Left ventricle myocardium superior (tissue), 1 donor: ENCODE results near the gene DDX24. TPM values are rescaled to one million over a fixed set of nuclear protein-coding genes. Genes with fewer than 3 reads are reported as not detected.

Experiments used
- ATAC-seq: fragments of 200-7000 bp; cut with Tn5 transposase; one replicate; pipeline ENCODE4 v1.9.1; 2020; ENCODE audit warnings: mild to moderate bottlenecking, moderate library complexity
- DNase-seq: peaks from one replicate; pipeline ENCODE4 v3.0.0-alpha.2; 2020
- intact Hi-C: fragments of 100-400 bp; cut with micrococcal nuclease; formaldehyde crosslinking; loops from one replicate; pipeline ENCODE4 v1.11.0; 2022
- total RNA-seq: library from RNA; stranded (reverse); fragmentation: NEBNext Ultra II Directional; extraction: Animal tissue kit (Norgen Biotek cat#: 25700); gene quantifications from one replicate; pipeline ENCODE4 v1.2.1, GENCODE V29; 2021
- donor health status: DM: no; HTN: yes; CAD: no; lungs with severe emphysema.

Gene DDX24
- total RNA-seq, 1 donor from 2014 or later, result 198 TPM

GRCh38 chr14:94116701-94117100 is 35.7 kb upstream of the DDX24 start:
- no peak for ATAC-seq
- intact Hi-C loops, result no loop called here
- no peak for DNase-seq

- intact Hi-C loops, result no loop called here
- no peak for DNase-seq
- ATAC-seq, result no peak
Observed at GRCh38 chr14:94115631-94116030, 34.6 kb upstream of the DDX24 start.

GRCh38 chr14:94115058-94115591 is 34.1 kb upstream of the DDX24 start:
- DNase-seq, result no peak
- peak; percentile 60 for ATAC-seq
- intact Hi-C loops, result no loop called here

- DNase-seq (no peak), ATAC-seq (no peak)
- intact Hi-C loops, result no loop called here
Observed at GRCh38 chr14:94114589-94115057, 33.6 kb upstream of the DDX24 start.

GRCh38 chr14:94113908-94114588 is 33.0 kb upstream of the DDX24 start:
- no peak for DNase-seq

GRCh38 chr14:94113490-94113889 is 32.5 kb upstream of the DDX24 start:
- intact Hi-C loops, result no loop called here
- DNase-seq (peak; percentile 73), ATAC-seq (peak; percentile 48)

More at GRCh38 chr14:94113908-94114588, 33.0 kb upstream of the DDX24 start:
- intact Hi-C loops, result no loop called here
- no peak for ATAC-seq

GRCh38 chr14:94113073-94113472 is 32.1 kb upstream of the DDX24 start:
- ATAC-seq (no peak), DNase-seq (no peak)
- intact Hi-C loops, result no loop called here

GRCh38 chr14:94112513-94113063 is 31.6 kb upstream of the DDX24 start:
- intact Hi-C loops, result no loop called here
- ATAC-seq (no peak), DNase-seq (no peak)

GRCh38 chr14:94111276-94112095 is 30.5 kb upstream of the DDX24 start:
- ATAC-seq (no peak), DNase-seq (no peak)
- intact Hi-C loops, result no loop called here

- DNase-seq, result peak; percentile 47
- intact Hi-C loops, result no loop called here
- peak; percentile 70 for ATAC-seq
Observed at GRCh38 chr14:94110552-94111181, 29.7 kb upstream of the DDX24 start, which contains the start of gene IFI27. Gene IFI27 (plus strand): TSS chr14:94110736.

GRCh38 chr14:94109915-94110250 is 28.9 kb upstream of the DDX24 start:
- DNase-seq (no peak), ATAC-seq (no peak)
- intact Hi-C loops, result no loop called here

GRCh38 chr14:94104731-94105130 is 23.7 kb upstream of the DDX24 start:
- ATAC-seq, result no peak
- DNase-seq, result no peak
- intact Hi-C loops, result no loop called here

GRCh38 chr14:94103554-94104150 is 22.6 kb upstream of the DDX24 start:
- intact Hi-C loops, result no loop called here
- ATAC-seq, result no peak
- DNase-seq, result no peak

GRCh38 chr14:94102768-94103482 is 21.9 kb upstream of the DDX24 start:
- intact Hi-C loops, result no loop called here
- ATAC-seq, result no peak
- no peak for DNase-seq

GRCh38 chr14:94101748-94102147 is 20.7 kb upstream of the DDX24 start:
- DNase-seq (peak; percentile 47), ATAC-seq (no peak)
- intact Hi-C loops, result no loop called here

GRCh38 chr14:94100847-94101246 is 19.8 kb upstream of the DDX24 start:
- intact Hi-C loops, result no loop called here
- no peak for ATAC-seq
- DNase-seq, result no peak

GRCh38 chr14:94099006-94099405 is 18.0 kb upstream of the DDX24 start:
- ATAC-seq (no peak), DNase-seq (no peak)
- intact Hi-C loops, result no loop called here

GRCh38 chr14:94098326-94098992 is 17.5 kb upstream of the DDX24 start:
- ATAC-seq (peak; percentile 41), DNase-seq (no peak)
- intact Hi-C loops, result no loop called here
